GM12878 (cell line): ENCODE measurements around the gene DLK1. TPM values are rescaled to one million over a fixed set of nuclear protein-coding genes. Genes with fewer than 3 reads are reported as not detected.

Source experiments
- ATAC-seq: fragments of 200-7000 bp; cut with Tn5 transposase; 3 replicates; pipeline ENCODE4 v1.9.1; 2020; ENCODE audit warnings: mild to moderate bottlenecking, moderate library complexity
- BruUV-seq: library from RNA; stranded (reverse); fragments of 400-500 nt; replicated peaks from 2 replicates; lab custom pipeline; 2021; lab: Mats Ljungman, UMichigan
- CTCF ChIA-PET: fragments of 300-600 bp; sonication (Branson Sonifier 250); formaldehyde crosslinking; extraction: SDS; loops from one replicate; lab custom pipeline; 2021; ENCODE audit warnings: inconsistent platforms; lab: Yijun Ruan, JAX
- POLR2A ChIA-PET: fragments of 350-600 bp; formaldehyde crosslinking; extraction: SDS; loops from one replicate; lab custom pipeline; 2021; ENCODE audit warnings: inconsistent platforms; lab: Charles Lee
- RAD21 ChIA-PET: fragments of 300-600 bp; sonication (Branson Sonifier 250); formaldehyde crosslinking; loops from one replicate; lab custom pipeline; 2023; ENCODE audit warnings: antibody characterized with exemption; ENCODE audit not compliant: unreplicated experiment; lab: Charles Lee
- SMC1A ChIA-PET: fragments of 300-600 bp; sonication (Branson Sonifier 250); formaldehyde crosslinking; loops from one replicate; lab custom pipeline; 2023; ENCODE audit not compliant: unreplicated experiment, uncharacterized antibody; lab: Charles Lee
- DNase-seq: peaks from one replicate; pipeline ENCODE4 v3.0.0-alpha.2; 2011; ENCODE audit warnings: low read depth, low spot score
- FAIRE-seq: peaks from 3 replicates; lab custom pipeline; 2011; peaks lifted over from hg19 to GRCh38; lab: Jason Lieb, UNC
- H2AFZ ChIP-seq: 2 replicates; pipeline ENCODE4 v1.6.0; 2011; ENCODE audit warnings: low read depth, low read length, control low read depth; ENCODE audit not compliant: control insufficient read depth
- H3K27ac ChIP-seq: 2 replicates; pipeline ENCODE4 v1.5.1; 2011; ENCODE audit warnings: control low read depth; ENCODE audit not compliant: control insufficient read depth, insufficient read depth
- H3K27me3 ChIP-seq, 2 experiments: replicated peaks in 1 of 2; 2 replicates each; pipeline versions ENCODE4 v1.6.0 to v1.6.1; 2011; ENCODE audit warnings: low read length in 1 of 2; ENCODE audit not compliant: control insufficient read depth in 2 of 2, insufficient read depth in 2 of 2
- H3K36me3 ChIP-seq, 2 experiments: 2 replicates each; pipeline ENCODE4 v1.5.1; 2011; ENCODE audit warnings: low read length in 1 of 2; ENCODE audit not compliant: control insufficient read depth in 2 of 2, insufficient read depth in 2 of 2
- H3K4me1 ChIP-seq: 2 replicates; pipeline ENCODE4 v1.6.1; 2011; ENCODE audit warnings: mild to moderate bottlenecking, low read length, moderate library complexity, mixed read lengths; ENCODE audit not compliant: control insufficient read depth, insufficient read depth
- H3K4me2 ChIP-seq: 2 replicates; pipeline ENCODE4 v1.6.0; 2011; ENCODE audit warnings: control low read depth; ENCODE audit not compliant: control insufficient read depth, insufficient read depth
- H3K4me3 ChIP-seq: fragments of 200-600 bp; sonication (generic); 2 replicates; pipeline ENCODE4 v1.5.1; 2016
- H3K79me2 ChIP-seq: 2 replicates; pipeline ENCODE4 v1.6.0; 2011; ENCODE audit warnings: low read length; ENCODE audit not compliant: control insufficient read depth, insufficient read depth
- H3K9ac ChIP-seq: 2 replicates; pipeline ENCODE4 v1.8.0; 2011; ENCODE audit warnings: low read length, control low read depth, mixed read lengths; ENCODE audit not compliant: control insufficient read depth, insufficient read depth
- H3K9me3 ChIP-seq: replicated peaks from 3 replicates; pipeline ENCODE4 v1.5.1; 2011; ENCODE audit warnings: mild to moderate bottlenecking, low read length; ENCODE audit not compliant: control insufficient read depth, insufficient read depth
- H4K20me1 ChIP-seq: 2 replicates; pipeline ENCODE4 v1.6.0; 2011; ENCODE audit not compliant: control insufficient read depth, insufficient read depth
- BACH1 ChIP-seq: fragments of 450-650 bp; IDR thresholded peaks from 2 replicates; pipeline ENCODE4 v1.6.1; 2017; ENCODE audit warnings: mild to moderate bottlenecking, borderline replicate concordance
- CBX3 ChIP-seq: fragments of 200-600 bp; sonication (generic); IDR thresholded peaks from 2 replicates; pipeline ENCODE4 v1.6.1; 2016; ENCODE audit warnings: low read depth, borderline replicate concordance
- CHD2 ChIP-seq: IDR thresholded peaks from 2 replicates; pipeline ENCODE4 v1.6.1; 2011; ENCODE audit warnings: low read depth, low read length, improper control_type of control experiment, borderline replicate concordance
- HDGF ChIP-seq: fragments of 450-650 bp; IDR thresholded peaks from 2 replicates; pipeline ENCODE4 v1.6.1; 2016; ENCODE audit warnings: antibody characterized with exemption
- IRF3 ChIP-seq: fragments of 450-650 bp; IDR thresholded peaks from 2 replicates; pipeline ENCODE4 v1.6.1; 2014; ENCODE audit warnings: mild to moderate bottlenecking
- KDM1A ChIP-seq: fragments of 200-600 bp; sonication (generic); IDR thresholded peaks from 2 replicates; pipeline ENCODE4 v1.6.1; 2016; ENCODE audit warnings: borderline replicate concordance
- KLF5 ChIP-seq: fragments of 450-650 bp; IDR thresholded peaks from 2 replicates; pipeline ENCODE4 v1.6.1; 2014; ENCODE audit warnings: mild to moderate bottlenecking; ENCODE audit not compliant: partially characterized antibody
- RAD51 ChIP-seq: fragments of 450-650 bp; IDR thresholded peaks from 2 replicates; pipeline ENCODE4 v1.6.1; 2016; ENCODE audit warnings: moderate library complexity, mild to moderate bottlenecking, inconsistent platforms
- SREBF1 ChIP-seq: IDR thresholded peaks from 2 replicates; pipeline ENCODE4 v1.6.1; 2012; ENCODE audit warnings: mild to moderate bottlenecking, low read length
- WGBS: methylation state at CpG from one replicate; pipeline ENCODE4 v1.1.6; 2016; ENCODE audit warnings: low lambda C conversion rate; ENCODE audit not compliant: insufficient replicate concordance, insufficient coverage; ENCODE audit errors: missing lambda C conversion rate; 5-methylcytosine and 5-hydroxymethylcytosine counted together
- in situ Hi-C: fragments of 300-500 bp; cut with MboI; formaldehyde crosslinking; loops from 9 replicates; pipeline ENCODE4 v1.14.3; 2018; ENCODE audit warnings: mixed read lengths
- intact Hi-C: fragments of 100-400 bp; cut with micrococcal nuclease; formaldehyde crosslinking; loops from one replicate; pipeline ENCODE4 v1.14.2; 2022; ENCODE audit not compliant: unreplicated experiment
- polyA plus RNA-seq, 11 experiments: library from polyadenylated mRNA; depleted of rRNA in 4 of 11; unstranded in 6 of 11; stranded (reverse) in 5 of 11; fragments of >200 nt; fragmentation: Nextera tagmentation in 4 of 11; fragmentation: Illumina TruSeq in 1 of 11; extraction: Ambion mirVana in 4 of 11; extraction: Trizol in 1 of 11; gene quantifications; 1 replicate in 1 of 11; 2 replicates in 10 of 11; pipeline versions ENCODE4 v1.2.1 to v1.2.3, GENCODE V29; 2011 to 2016; ENCODE audit warnings: inconsistent platforms in 2 of 11, missing spikeins in 2 of 11, low read depth in 1 of 11
- total RNA-seq, 4 experiments: library from RNA; depleted of rRNA in 3 of 4; stranded (reverse); fragments of >200 nt in 3 of 4; fragmentation: Illumina TruSeq in 1 of 4; extraction: Trizol in 1 of 4; gene quantifications; 2 replicates each; pipeline versions ENCODE4 v1.2.1 to v1.2.3, GENCODE V29; 2013 to 2021

Gene DLK1
- total and polyA plus RNA-seq, 10 of the 15 experiments (the other 5 are each of a cell fraction or from before 2014, with no cell fraction given), result 0.87 TPM; not detected in 9

- ChIA-PET POLR2A (no interaction called here), RAD21 (no interaction called here), CTCF (no interaction called here), SMC1A (no interaction called here)
- no peaks in the 10 kb centered on the region for H3K9me3 ChIP-seq
- no TSS peak for BruUV-seq
- ATAC-seq (no peak), DNase-seq (no peak), FAIRE-seq (no peak)
- H3K27me3 ChIP-seq, result peaks cover 0 to 6% of the 10 kb centered on the region in 2 experiments; a peak in 2 of 4 replicates
- intact Hi-C loops (no loop called here), in situ Hi-C loops (no loop called here)
- TF ChIP-seq CBX3 (no peak), BACH1 (no peak), SREBF1 (no peak), RAD51 (no peak), HDGF (no peak), KDM1A (no peak), KLF5 (no peak)
- H3K27ac ChIP-seq, result no peak overlapping the region
- no peak overlapping the region for H3K4me2 ChIP-seq
- no peaks in the 10 kb centered on the region for H3K36me3 ChIP-seq
- no peaks in the 10 kb centered on the region for H3K4me1 ChIP-seq
- no peak overlapping the region for H3K4me3 ChIP-seq
- WGBS, result 20% methylated on average over 7 of the region's 7 CpGs
- no peaks in the 10 kb centered on the region for H4K20me1 ChIP-seq
- H3K9ac ChIP-seq, result no peak overlapping the region
- H3K79me2 ChIP-seq, result no peaks in the 10 kb centered on the region
- H2AFZ ChIP-seq, result no peak overlapping the region
These were observed 14.2 kb upstream of the DLK1 start for GRCh38 chr14:100712490-100712889.

GRCh38 chr14:100713705-100714104, 13.0 kb upstream of the DLK1 start:
- H3K4me2 ChIP-seq, result no peak overlapping the region
- ChIA-PET POLR2A (no interaction called here), RAD21 (no interaction called here), CTCF (no interaction called here), SMC1A (no interaction called here)
- no peak overlapping the region for H3K9ac ChIP-seq
- FAIRE-seq (no peak), DNase-seq (no peak), ATAC-seq (no peak)
- BruUV-seq, result no TSS peak
- H3K27ac ChIP-seq, result no peak overlapping the region
- H3K79me2 ChIP-seq, result no peaks in the 10 kb centered on the region
- no peaks in the 10 kb centered on the region for H4K20me1 ChIP-seq
- H2AFZ ChIP-seq, result no peak overlapping the region
- no peaks in the 10 kb centered on the region for H3K36me3 ChIP-seq
- H3K4me1 ChIP-seq, result no peaks in the 10 kb centered on the region
- in situ Hi-C loops (no loop called here), intact Hi-C loops (no loop called here)
- no peaks in the 10 kb centered on the region for H3K9me3 ChIP-seq
- peaks cover 0 to 9% of the 10 kb centered on the region in 2 experiments; a peak in 2 of 4 replicates for H3K27me3 ChIP-seq
- TF ChIP-seq IRF3 (no peak), CHD2 (no peak)
- WGBS, result 14% methylated on average over 9 of the region's 10 CpGs
- no peak overlapping the region for H3K4me3 ChIP-seq
